H1 (cell line): ENCODE measurements around the gene FOXD4L3. TPM values are rescaled to one million over a fixed set of nuclear protein-coding genes. Genes with fewer than 3 reads are reported as not detected.
"Not testable (repeated sequence)": the region's sequence is repeated elsewhere in the genome, so short reads cannot be mapped to it uniquely, and the experiment has no call there.

Experiments used
- CTCF ChIA-PET: fragments of 300-600 bp; sonication (Branson Sonifier 250); formaldehyde crosslinking; loops from one replicate; lab custom pipeline; 2021; ENCODE audit not compliant: partially characterized antibody; lab: Charles Lee
- POLR2A ChIA-PET: fragments of 300-600 bp; sonication (Branson Sonifier 250); formaldehyde crosslinking; loops from one replicate; lab custom pipeline; 2021; ENCODE audit warnings: inconsistent platforms; ENCODE audit not compliant: partially characterized antibody; lab: Charles Lee
- DNase-seq, 2 experiments: peaks; one replicate each; pipeline versions ENCODE4 v3.0.0 to v3.0.0-alpha.2; 2010 to 2022; ENCODE audit warnings: low spot score in 2 of 2, low read depth in 1 of 2, mixed read lengths in 1 of 2
- FAIRE-seq: peaks from 2 replicates; lab custom pipeline; 2011; peaks lifted over from hg19 to GRCh38; lab: Jason Lieb, UNC
- H2AFZ ChIP-seq: 2 replicates; pipeline ENCODE4 v1.8.1; 2012; ENCODE audit warnings: low read length, inconsistent platforms
- H2AK5ac ChIP-seq: 2 replicates; pipeline ENCODE4 v1.6.1; 2013; ENCODE audit warnings: low read depth, low read length
- H2BK120ac ChIP-seq: replicated peaks from 2 replicates; pipeline ENCODE3; 2013; ENCODE audit warnings: low read depth, low read length, inconsistent platforms
- H2BK12ac ChIP-seq: 2 replicates; pipeline ENCODE4 v1.6.1; 2013; ENCODE audit warnings: low read depth, low read length
- H2BK15ac ChIP-seq: 2 replicates; pipeline ENCODE4 v1.6.1; 2013; ENCODE audit warnings: low read length
- H2BK20ac ChIP-seq: 2 replicates; pipeline ENCODE4 v1.6.1; 2013; ENCODE audit warnings: low read length
- H2BK5ac ChIP-seq: 2 replicates; pipeline ENCODE4 v1.6.1; 2013; ENCODE audit warnings: low read depth, low read length
- H3K14ac ChIP-seq: 2 replicates; pipeline ENCODE4 v1.6.1; 2013; ENCODE audit warnings: inconsistent platforms; ENCODE audit not compliant: insufficient read length
- H3K18ac ChIP-seq: 2 replicates; pipeline ENCODE4 v1.6.1; 2013; ENCODE audit warnings: low read length; ENCODE audit errors: extremely low read depth
- H3K23ac ChIP-seq: 2 replicates; pipeline ENCODE4 v1.6.1; 2013; ENCODE audit warnings: inconsistent platforms; ENCODE audit not compliant: insufficient read length
- H3K23me2 ChIP-seq: 2 replicates; pipeline ENCODE4 v1.6.1; 2013; ENCODE audit warnings: low read depth, low read length
- H3K27ac ChIP-seq: 2 replicates; pipeline ENCODE4 v1.6.1; 2011; ENCODE audit warnings: low read depth, low read length, inconsistent platforms
- H3K27me3 ChIP-seq, 4 experiments: replicated peaks in 1 of 4; 1 replicate in 1 of 4; 2 replicates in 3 of 4; pipeline versions ENCODE4 v1.6.1 to v1.8.1; 2011 to 2013; ENCODE audit warnings: low read length in 3 of 4, mild to moderate bottlenecking in 3 of 4, inconsistent platforms in 2 of 4, mixed read lengths in 2 of 4, moderate library complexity in 1 of 4; ENCODE audit not compliant: control insufficient read depth in 3 of 4, insufficient read depth in 3 of 4; ENCODE audit errors: extremely low read depth in 1 of 4
- H3K36me3 ChIP-seq, 4 experiments: 2 replicates each; pipeline versions ENCODE4 v1.6.1 to v1.8.1; 2011 to 2013; ENCODE audit warnings: mild to moderate bottlenecking in 4 of 4, low read length in 3 of 4, moderate library complexity in 2 of 4, control low read depth in 1 of 4, inconsistent platforms in 1 of 4; ENCODE audit not compliant: insufficient read depth in 4 of 4, control insufficient read depth in 2 of 4
- H3K4ac ChIP-seq: replicated peaks from 2 replicates; pipeline ENCODE3; 2013; ENCODE audit warnings: low read length, low read depth, mixed read lengths, inconsistent platforms; ENCODE audit not compliant: insufficient read length
- H3K4me1 ChIP-seq, 4 experiments: replicated peaks in 1 of 4; 1 replicate in 1 of 4; 2 replicates in 3 of 4; pipeline versions ENCODE4 v1.6.1 to v1.8.1; 2011 to 2013; ENCODE audit warnings: low read length in 3 of 4, inconsistent platforms in 2 of 4, mixed read lengths in 1 of 4; ENCODE audit not compliant: insufficient read depth in 4 of 4, control insufficient read depth in 3 of 4
- H3K4me2 ChIP-seq, 2 experiments: 2 replicates each; pipeline versions ENCODE4 v1.6.1 to v1.8.1; 2011 to 2013; ENCODE audit warnings: low read depth in 2 of 2, low read length in 2 of 2, control low read depth in 1 of 2, inconsistent platforms in 1 of 2, mild to moderate bottlenecking in 1 of 2; ENCODE audit not compliant: insufficient read depth in 1 of 2
- H3K4me3 ChIP-seq, 4 experiments: fragments of 200-600, 300-600 bp in 1 of 4; sonication (generic), shearing (Covaris generic), sonication (Bioruptor Twin) in 1 of 4; 2 replicates each; pipeline versions ENCODE4 v1.5.1 to v1.8.1; 2011 to 2016; ENCODE audit warnings: low read length in 4 of 4, low read depth in 3 of 4, control low read depth in 2 of 4, inconsistent platforms in 2 of 4, mild to moderate bottlenecking in 2 of 4, mixed read lengths in 1 of 4, moderate library complexity in 1 of 4; ENCODE audit not compliant: insufficient read depth in 2 of 4; ENCODE audit errors: extremely low read depth in 1 of 4
- H3K56ac ChIP-seq: replicated peaks from 2 replicates; pipeline ENCODE3; 2013; ENCODE audit warnings: low read depth, mild to moderate bottlenecking, mixed read lengths, low read length, inconsistent platforms; ENCODE audit not compliant: insufficient read length
- H3K79me1 ChIP-seq: 2 replicates; pipeline ENCODE4 v1.6.1; 2013; ENCODE audit warnings: low read depth, low read length, control low read depth
- H3K79me2 ChIP-seq, 2 experiments: 2 replicates each; pipeline versions ENCODE4 v1.6.1 to v1.8.1; 2012 to 2013; ENCODE audit warnings: low read length in 2 of 2, mild to moderate bottlenecking in 2 of 2, inconsistent platforms in 1 of 2; ENCODE audit not compliant: insufficient read depth in 2 of 2, control insufficient read depth in 1 of 2
- H3K9ac ChIP-seq, 4 experiments: replicated peaks in 1 of 4; 1 replicate in 1 of 4; 2 replicates in 3 of 4; pipeline versions ENCODE4 v1.6.1 to v1.8.1; 2011 to 2013; ENCODE audit warnings: low read depth in 3 of 4, low read length in 3 of 4, control low read depth in 2 of 4, mild to moderate bottlenecking in 2 of 4, moderate library complexity in 2 of 4, inconsistent platforms in 1 of 4; ENCODE audit errors: extremely low read depth in 1 of 4
- H3K9me3 ChIP-seq, 2 experiments: 2 replicates each; pipeline versions ENCODE4 v1.6.1 to v1.8.1; 2012 to 2013; ENCODE audit warnings: mild to moderate bottlenecking in 2 of 2, moderate library complexity in 2 of 2, control low read depth in 1 of 2, inconsistent platforms in 1 of 2, low read depth in 1 of 2, low read length in 1 of 2, mixed read lengths in 1 of 2; ENCODE audit not compliant: insufficient read depth in 2 of 2
- H4K20me1 ChIP-seq, 2 experiments: replicated peaks in 1 of 2; 2 replicates each; pipeline versions ENCODE3 to v1.8.1; 2011 to 2013; ENCODE audit warnings: inconsistent platforms in 2 of 2, low read length in 2 of 2, mild to moderate bottlenecking in 1 of 2; ENCODE audit not compliant: insufficient read depth in 2 of 2, control insufficient read depth in 1 of 2
- H4K5ac ChIP-seq: 2 replicates; pipeline ENCODE4 v1.6.1; 2013; ENCODE audit warnings: low read length, low read depth, mixed read lengths, inconsistent platforms; ENCODE audit not compliant: insufficient read length
- H4K8ac ChIP-seq: 2 replicates; pipeline ENCODE4 v1.8.0; 2013; ENCODE audit warnings: mild to moderate bottlenecking, moderate library complexity, low read length, inconsistent platforms; ENCODE audit not compliant: insufficient read depth; ENCODE audit errors: extremely low read depth
- H4K91ac ChIP-seq: replicated peaks from 2 replicates; pipeline ENCODE3; 2013; ENCODE audit warnings: low read length, mixed read lengths, inconsistent platforms; ENCODE audit not compliant: insufficient read length
- WGBS, 2 experiments: shearing (Covaris generic) in 1 of 2; methylation state at CpG; one replicate each; pipeline versions ENCODE4 v1.1.6 to v1.1.7; 2013 to 2015; ENCODE audit warnings: low lambda C conversion rate in 2 of 2, mixed read lengths in 2 of 2, inconsistent platforms in 1 of 2, low coverage in 1 of 2, missing lambda C conversion rate in 1 of 2; ENCODE audit not compliant: insufficient replicate concordance in 2 of 2, insufficient coverage in 1 of 2, insufficient read length in 1 of 2; ENCODE audit errors: extremely low coverage in 1 of 2, missing lambda C conversion rate in 1 of 2; 5-methylcytosine and 5-hydroxymethylcytosine counted together
- polyA plus RNA-seq, 7 experiments: library from polyadenylated mRNA; depleted of rRNA in 3 of 7; stranded (reverse) in 5 of 7; unstranded in 2 of 7; fragments of >200 nt in 5 of 7; fragments of 200-250 nt in 2 of 7; gene quantifications; 1 replicate in 5 of 7; 2 replicates in 1 of 7; 4 replicates in 1 of 7; pipeline versions ENCODE4 v1.2.1 to v1.2.3, GENCODE V29; 2011 to 2013; ENCODE audit warnings: missing spikeins in 2 of 7, mixed read lengths in 2 of 7
- total RNA-seq: library from RNA; stranded (reverse); fragmentation: NEBNext Ultra II Directional; extraction: Animal tissue kit (Norgen Biotek cat#: 25700); gene quantifications from 2 replicates; pipeline ENCODE4 v1.2.1, GENCODE V29; 2021

Gene FOXD4L3
- total and polyA plus RNA-seq, 2 of the 8 experiments (the other 6 are each of a cell fraction or from before 2014, with no cell fraction given), result not detected

- H2AFZ ChIP-seq, H3K4me3 ChIP-seq, H2BK12ac ChIP-seq, H3K23ac ChIP-seq, H3K4ac ChIP-seq, H3K36me3 ChIP-seq, H2BK20ac ChIP-seq, FAIRE-seq, H3K23me2 ChIP-seq, H3K79me1 ChIP-seq, H3K18ac ChIP-seq, H4K5ac ChIP-seq, H3K4me2 ChIP-seq, H3K27me3 ChIP-seq, H2BK15ac ChIP-seq, H3K27ac ChIP-seq, H4K8ac ChIP-seq, POLR2A ChIA-PET, H4K20me1 ChIP-seq, H2BK120ac ChIP-seq, H3K14ac ChIP-seq, H3K9ac ChIP-seq, H2BK5ac ChIP-seq, CTCF ChIA-PET, H4K91ac ChIP-seq, H2AK5ac ChIP-seq, H3K4me1 ChIP-seq, H3K56ac ChIP-seq, H3K79me2 ChIP-seq, H3K9me3 ChIP-seq: not testable (repeated sequence)
- WGBS, 2 experiments, result 57% methylated on average over 10 of the region's 16 CpGs; no CpG with 5 or more reads in 1 of the 2 experiments
- peak in 1 of 2 experiments; percentile 75 for DNase-seq
These were observed 21.6 kb upstream of the FOXD4L3 start for GRCh38 chr9:68281041-68281440.
